SK-N-SH (cell line): Measurements from ENCODE around the gene ARMH2. TPM values are rescaled to one million over a fixed set of nuclear protein-coding genes. Genes with fewer than 3 reads are reported as not detected.
"Not testable (repeated sequence)": the region's sequence is repeated elsewhere in the genome, so short reads cannot be mapped to it uniquely, and the experiment has no call there.

ENCODE experiments used
- CTCF ChIA-PET: fragments of 300-600, 350-600 bp; formaldehyde crosslinking; extraction: SDS; loops from one replicate; lab custom pipeline; 2021; lab: Yijun Ruan, JAX
- POLR2A ChIA-PET: fragments of 350-600 bp; sonication (Branson Sonifier 250); formaldehyde crosslinking; extraction: SDS; loops from one replicate; lab custom pipeline; 2020; ENCODE audit warnings: antibody characterized with exemption, inconsistent platforms; lab: Yijun Ruan, JAX
- DNase-seq: peaks from one replicate; pipeline ENCODE4 v3.0.0; 2012
- H2AFZ ChIP-seq: fragments of 200-600 bp; sonication (generic); 2 replicates; pipeline ENCODE4 v1.8.1; 2016; ENCODE audit warnings: antibody characterized with exemption, mild to moderate bottlenecking, low read depth
- H3F3A ChIP-seq: fragments of 200-600 bp; sonication (generic); replicated peaks from 2 replicates; pipeline ENCODE3; 2016; ENCODE audit warnings: antibody characterized with exemption, mild to moderate bottlenecking; ENCODE audit not compliant: insufficient read depth
- H3K27ac ChIP-seq, 2 experiments: fragments of 200-500 bp in 1 of 2; fragments of 200-600 bp in 1 of 2; sonication (Bioruptor generic) in 1 of 2; sonication (generic), shearing (Covaris generic) in 1 of 2; 2 replicates each; pipeline versions ENCODE4 v1.5.1 to v1.6.1; 2014 to 2016; ENCODE audit warnings: low read depth in 2 of 2, inconsistent platforms in 1 of 2, low read length in 1 of 2, mild to moderate bottlenecking in 1 of 2, mixed read lengths in 1 of 2
- H3K27me3 ChIP-seq: fragments of 200-600 bp; sonication (generic), shearing (Covaris generic); 2 replicates; pipeline ENCODE4 v1.6.1; 2016; ENCODE audit warnings: mixed run types; ENCODE audit not compliant: insufficient read depth
- H3K36me3 ChIP-seq, 2 experiments: fragments of 200-500 bp in 1 of 2; fragments of 200-600 bp in 1 of 2; sonication (Bioruptor generic) in 1 of 2; sonication (generic) in 1 of 2; replicated peaks in 1 of 2; 2 replicates each; pipeline versions ENCODE3 to v1.5.1; 2014 to 2016; ENCODE audit warnings: low read length in 1 of 2, mild to moderate bottlenecking in 1 of 2; ENCODE audit not compliant: insufficient read depth in 2 of 2, control insufficient read depth in 1 of 2
- H3K4me1 ChIP-seq, 2 experiments: fragments of 200-500 bp in 1 of 2; fragments of 200-600 bp in 1 of 2; sonication (Bioruptor generic) in 1 of 2; sonication (generic), shearing (Covaris generic) in 1 of 2; 2 replicates each; pipeline versions ENCODE4 v1.5.1 to v1.6.1; 2014 to 2016; ENCODE audit warnings: low read depth in 1 of 2, low read length in 1 of 2, mixed run types in 1 of 2; ENCODE audit not compliant: insufficient read depth in 2 of 2, control insufficient read depth in 1 of 2
- H3K4me2 ChIP-seq: fragments of 200-600 bp; sonication (generic), shearing (Covaris generic); 2 replicates; pipeline ENCODE4 v1.6.1; 2017; ENCODE audit warnings: mixed run types
- H3K4me3 ChIP-seq, 2 experiments: fragments of 200-500 bp in 1 of 2; fragments of 200-600 bp in 1 of 2; sonication (Bioruptor generic) in 1 of 2; sonication (generic), shearing (Covaris generic) in 1 of 2; 2 replicates each; pipeline versions ENCODE4 v1.5.1 to v1.8.1; 2014 to 2016; ENCODE audit warnings: low read depth in 2 of 2, inconsistent platforms in 1 of 2, low read length in 1 of 2, mild to moderate bottlenecking in 1 of 2, mixed read lengths in 1 of 2, moderate library complexity in 1 of 2
- H3K79me2 ChIP-seq: fragments of 200-600 bp; sonication (generic); 2 replicates; pipeline ENCODE4 v1.8.1; 2017; ENCODE audit warnings: mild to moderate bottlenecking; ENCODE audit not compliant: insufficient read depth
- H3K9ac ChIP-seq: fragments of 200-600 bp; sonication (generic); 2 replicates; pipeline ENCODE4 v1.6.1; 2017; ENCODE audit warnings: mixed run types
- H3K9me2 ChIP-seq: fragments of 200-600 bp; sonication (generic); 2 replicates; pipeline ENCODE4 v1.6.1; 2017; ENCODE audit warnings: mixed run types
- H3K9me3 ChIP-seq: fragments of 200-600 bp; sonication (generic); 2 replicates; pipeline ENCODE4 v1.6.1; 2017; ENCODE audit warnings: mixed run types, mild to moderate bottlenecking, moderate library complexity
- H4K20me1 ChIP-seq: fragments of 200-600 bp; sonication (generic); 2 replicates; pipeline ENCODE4 v1.6.1; 2017; ENCODE audit warnings: mild to moderate bottlenecking, mixed run types; ENCODE audit not compliant: insufficient read depth
- CTCF ChIP-seq: fragments of 200-600 bp; sonication (generic); IDR thresholded peaks from 2 replicates; pipeline ENCODE4 v1.6.1; 2017; ENCODE audit warnings: antibody characterized with exemption, mild to moderate bottlenecking, moderate library complexity
- EP300 ChIP-seq, 2 experiments: IDR thresholded peaks; 2 replicates each; pipeline versions ENCODE4 v1.4.0 to v1.6.1; 2012; ENCODE audit warnings: borderline replicate concordance in 1 of 2, low read depth in 1 of 2, low read length in 1 of 2
- FOSL2 ChIP-seq: IDR thresholded peaks from 2 replicates; pipeline ENCODE4 v1.4.0; 2012; ENCODE audit warnings: low read depth, mild to moderate bottlenecking, moderate library complexity, borderline replicate concordance
- FOXJ3 ChIP-seq: sonication (generic); formaldehyde crosslinking; IDR thresholded peaks from 2 replicates; pipeline ENCODE4 v1.5.1; 2020; ENCODE audit warnings: mild to moderate bottlenecking, missing genetic modification reagents
- FOXM1 ChIP-seq: IDR thresholded peaks from 2 replicates; pipeline ENCODE4 v1.4.0; 2012; ENCODE audit warnings: low read depth, mild to moderate bottlenecking
- GABPA ChIP-seq: IDR thresholded peaks from 2 replicates; pipeline ENCODE4 v1.4.0; 2012; ENCODE audit warnings: low read depth, mild to moderate bottlenecking
- GATA2 ChIP-seq: sonication (generic); formaldehyde crosslinking; IDR thresholded peaks from 2 replicates; pipeline ENCODE4 v1.5.0; 2020; ENCODE audit warnings: mild to moderate bottlenecking, missing genetic modification reagents
- JUND ChIP-seq: IDR thresholded peaks from 2 replicates; pipeline ENCODE4 v1.4.0; 2012
- MAX ChIP-seq: IDR thresholded peaks from 2 replicates; pipeline ENCODE4 v1.4.0; 2012; ENCODE audit warnings: low read depth
- MXI1 ChIP-seq: IDR thresholded peaks from 2 replicates; pipeline ENCODE4 v1.6.1; 2012; ENCODE audit warnings: mild to moderate bottlenecking, low read depth, low read length, improper control_type of control experiment
- NFIC ChIP-seq: IDR thresholded peaks from 2 replicates; pipeline ENCODE4 v1.4.0; 2012; ENCODE audit warnings: borderline replicate concordance
- PBX3 ChIP-seq: IDR thresholded peaks from 2 replicates; pipeline ENCODE4; 2012
- RAD21 ChIP-seq: IDR thresholded peaks from 2 replicates; pipeline ENCODE4 v1.6.1; 2012; ENCODE audit warnings: mild to moderate bottlenecking, low read length
- RCOR1 ChIP-seq: fragments of 150-350 bp; IDR thresholded peaks from 2 replicates; pipeline ENCODE4 v1.6.1; 2017; ENCODE audit warnings: antibody characterized with exemption, low read length
- REST ChIP-seq: IDR thresholded peaks from 2 replicates; pipeline ENCODE4 v1.6.1; 2012; ENCODE audit warnings: mild to moderate bottlenecking, low read depth, low read length, moderate library complexity
- RFX5 ChIP-seq: IDR thresholded peaks from 2 replicates; pipeline ENCODE4 v1.6.1; 2012; ENCODE audit warnings: mild to moderate bottlenecking, improper control_type of control experiment, low read length
- ZBTB33 ChIP-seq: IDR thresholded peaks from 2 replicates; pipeline ENCODE4 v1.4.0; 2012; ENCODE audit warnings: low read depth, borderline replicate concordance
- WGBS: methylation state at CpG from one replicate; pipeline ENCODE4 v1.1.6; 2017; ENCODE audit warnings: low lambda C conversion rate; 5-methylcytosine and 5-hydroxymethylcytosine counted together
- polyA plus RNA-seq, 3 experiments: library from polyadenylated mRNA; depleted of rRNA; stranded (reverse); fragments of >200 nt; gene quantifications; 2 replicates each; pipeline ENCODE4 v1.2.3, GENCODE V29; 2012

Gene ARMH2
- polyA plus RNA-seq, 1 of the 3 experiments (the other 2 are of a cell fraction) = not detected

GRCh38 chr6:24755279-24755678, 43.4 kb downstream of the ARMH2 start:
- no peaks in the 10 kb centered on the region for H3K4me1 ChIP-seq
- ChIA-PET POLR2A (no interaction called here), CTCF (interaction anchor here (1.4 kb wide), 1 partner anchor 11 kb away, joined by 5 read pairs; no protein-coding TSS in a partner anchor)
- H3K36me3 ChIP-seq = no peaks in the 10 kb centered on the region
- no peak overlapping the region for H3K9ac ChIP-seq
- no peak overlapping the region for H3K4me2 ChIP-seq
- H3K27ac ChIP-seq = no peak overlapping the region
- H3K9me3 ChIP-seq = no peaks in the 10 kb centered on the region
- DNase-seq = no peak
- no peak overlapping the region for H3K4me3 ChIP-seq
- no peaks in the 10 kb centered on the region for H3K27me3 ChIP-seq
- no peaks in the 10 kb centered on the region for H3F3A ChIP-seq
- H3K9me2 ChIP-seq = no peaks in the 10 kb centered on the region
- H4K20me1 ChIP-seq = no peaks in the 10 kb centered on the region
- TF ChIP-seq PBX3 (no peak), EP300 (IDR thresholded peaks at IDR 0.05; ENCODE audit: borderline replicate concordance in 1 of 2, low read depth in 1 of 2, low read length in 1 of 2) (no peak), REST (no peak), RAD21 (no peak), GATA2 (CRISPR knock-in tag) (no peak), NFIC (no peak), FOXJ3 (CRISPR knock-in tag) (no peak), ZBTB33 (no peak), FOXM1 (no peak), FOSL2 (no peak), JUND (no peak), CTCF (no peak), MAX (no peak), MXI1 (no peak), RCOR1 (no peak), GABPA (no peak), RFX5 (no peak)
- TF ChIP-seq, all 33 proteins: peak for 0
- Histone ChIP-seq H2AFZ (no peak overlapping the region), H3K79me2 (no peaks in the 10 kb centered on the region)

GRCh38 chr6:24754378-24754777, 44.3 kb downstream of the ARMH2 start:
- H3K36me3 ChIP-seq, H3K9me3 ChIP-seq, H3K9me2 ChIP-seq, DNase-seq, H3K27ac ChIP-seq, H3K79me2 ChIP-seq, H3K4me1 ChIP-seq, H3K4me2 ChIP-seq, POLR2A ChIA-PET, H3F3A ChIP-seq, H3K27me3 ChIP-seq, H3K9ac ChIP-seq, H4K20me1 ChIP-seq, H2AFZ ChIP-seq, H3K4me3 ChIP-seq: not testable (repeated sequence)
- CTCF ChIA-PET = interaction anchor here (1.4 kb wide), 1 partner anchor 10 kb away, joined by 5 read pairs; no protein-coding TSS in a partner anchor
- 73% methylated on average over 4 of the region's 4 CpGs for WGBS
